NT2/D1 (cell line): Measurements from ENCODE around the gene PIK3C3.

Experiments
- DNase-seq: peaks from one replicate; pipeline ENCODE4 v3.0.0-alpha.2; 2011; ENCODE audit warnings: low read depth, low spot score
- H3K27me3 ChIP-seq: 2 replicates; pipeline ENCODE4 v1.6.0; 2011; ENCODE audit warnings: mild to moderate bottlenecking; ENCODE audit not compliant: insufficient read length, insufficient read depth
- H3K36me3 ChIP-seq: 2 replicates; pipeline ENCODE4 v1.6.1; 2011; ENCODE audit warnings: mild to moderate bottlenecking, low read length, mixed read lengths; ENCODE audit not compliant: insufficient read depth, insufficient read length
- H3K4me1 ChIP-seq: 2 replicates; pipeline ENCODE4 v1.5.1; 2011; ENCODE audit not compliant: insufficient read depth, insufficient read length
- H3K4me3 ChIP-seq: 2 replicates; pipeline ENCODE4 v1.5.1; 2011; ENCODE audit warnings: low read depth; ENCODE audit not compliant: insufficient read length
- H3K9ac ChIP-seq: 2 replicates; pipeline ENCODE4 v1.6.0; 2011; ENCODE audit warnings: low read depth; ENCODE audit not compliant: insufficient read length
- H3K9me3 ChIP-seq: 2 replicates; pipeline ENCODE4 v1.5.1; 2011; ENCODE audit warnings: mild to moderate bottlenecking, low read length; ENCODE audit not compliant: insufficient read depth
- SUZ12 ChIP-seq: IDR thresholded peaks from 2 replicates; pipeline ENCODE4 v1.6.1; 2011; ENCODE audit not compliant: insufficient read length, insufficient read depth; ENCODE audit errors: extremely low read depth
- YY1 ChIP-seq: IDR thresholded peaks from 2 replicates; pipeline ENCODE4 v1.6.1; 2011; ENCODE audit not compliant: insufficient read length, insufficient read depth
- ZNF274 ChIP-seq: IDR thresholded peaks from 2 replicates; pipeline ENCODE4 v1.6.1; 2011; ENCODE audit warnings: mild to moderate bottlenecking, low read depth, low read length

PIK3C3 gene

DNA sequence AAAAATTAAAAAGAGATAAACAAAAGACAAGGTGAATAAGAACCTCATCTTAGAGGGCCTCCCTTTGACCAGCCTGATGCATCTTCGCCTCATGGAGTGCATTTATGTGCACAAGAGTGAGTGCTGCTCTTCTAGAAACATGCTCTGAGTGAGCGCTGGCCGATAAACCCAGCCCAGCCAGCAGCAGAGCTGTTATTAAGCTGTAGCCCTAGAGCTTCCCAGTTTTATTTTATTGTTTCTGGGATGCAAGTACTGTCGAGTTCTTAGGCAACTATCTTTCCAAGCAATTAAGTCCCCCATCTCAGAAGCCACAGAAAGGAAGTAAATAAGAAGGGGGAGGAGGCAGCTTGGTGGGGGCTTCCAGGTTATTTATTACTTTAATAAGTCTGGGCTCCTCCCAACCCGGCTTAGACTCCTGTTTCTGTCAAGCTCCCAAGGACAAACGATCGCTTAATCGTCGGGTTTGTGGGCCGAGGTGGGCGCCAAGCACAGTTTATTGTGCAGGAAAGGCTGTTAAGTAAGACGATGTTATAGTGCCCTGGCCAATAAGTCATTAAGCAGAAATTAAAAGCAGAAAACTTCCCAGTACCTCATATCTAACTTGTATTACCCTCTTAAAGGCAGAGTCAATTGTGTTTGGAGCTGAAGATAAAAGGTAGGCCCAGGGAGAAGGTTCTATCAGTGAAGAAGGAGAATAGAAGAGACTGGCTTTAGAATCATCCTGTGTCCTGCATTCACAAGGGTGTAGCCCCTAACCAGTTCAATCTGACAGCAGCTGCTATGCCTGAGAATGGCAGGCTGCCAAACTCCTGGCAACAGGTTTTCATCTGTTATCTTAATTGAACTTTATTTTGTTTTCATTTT is 176.3 kb downstream of the PIK3C3 start:
- TF ChIP-seq ZNF274: no peak
- TF ChIP-seq YY1: no peak
- no peak for TF ChIP-seq SUZ12
- no peak for DNase-seq
- H3K4me3 ChIP-seq: no peak overlapping the region
- no peaks in the 10 kb centered on the region for H3K9me3 ChIP-seq
- H3K4me1 ChIP-seq: no peaks in the 10 kb centered on the region
- H3K36me3 ChIP-seq: no peaks in the 10 kb centered on the region
- no peak overlapping the region for H3K9ac ChIP-seq
- no peaks in the 10 kb centered on the region for H3K27me3 ChIP-seq

DNA sequence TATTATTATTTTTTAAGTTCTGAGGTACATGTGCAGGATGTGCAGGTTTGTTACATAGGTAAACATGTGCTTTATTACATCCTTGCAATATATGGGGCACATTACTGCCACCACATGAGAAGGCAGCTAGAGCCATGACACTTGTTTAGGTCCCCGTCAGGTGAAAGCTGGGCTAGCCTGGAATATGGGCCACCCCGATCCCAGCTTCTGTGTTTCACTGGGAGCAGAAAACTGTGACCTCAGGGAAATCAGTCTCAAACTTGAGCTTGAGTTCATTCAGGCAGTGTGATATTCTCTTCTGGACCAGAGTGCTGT is 176.9 kb downstream of the PIK3C3 start:
- Histone ChIP-seq H3K9ac (no peak overlapping the region), H3K9me3 (no peaks in the 10 kb centered on the region), H3K4me3 (no peak overlapping the region), H3K36me3 (no peaks in the 10 kb centered on the region), H3K4me1 (no peaks in the 10 kb centered on the region), H3K27me3 (no peaks in the 10 kb centered on the region)
- no peak for TF ChIP-seq SUZ12
- no peak for TF ChIP-seq YY1
- no peak for TF ChIP-seq ZNF274
- no peak for DNase-seq
